Stimulated activated CD4-positive, alpha-beta T cell treated with anti-CD3 and anti-CD28 coated beads, Interleukin-2, amount 100 ng/mL, for 48 hours (primary cell): Measurements from ENCODE around the gene SMAD7.
A peak's percentile ranks its signal among the peaks of the same experiment; 100 is the strongest.

Experiments
- DNase-seq, 2 donors: peaks; one replicate each; pipeline ENCODE4 v3.0.0-alpha.2; 2020

The SMAD7 gene

DNA sequence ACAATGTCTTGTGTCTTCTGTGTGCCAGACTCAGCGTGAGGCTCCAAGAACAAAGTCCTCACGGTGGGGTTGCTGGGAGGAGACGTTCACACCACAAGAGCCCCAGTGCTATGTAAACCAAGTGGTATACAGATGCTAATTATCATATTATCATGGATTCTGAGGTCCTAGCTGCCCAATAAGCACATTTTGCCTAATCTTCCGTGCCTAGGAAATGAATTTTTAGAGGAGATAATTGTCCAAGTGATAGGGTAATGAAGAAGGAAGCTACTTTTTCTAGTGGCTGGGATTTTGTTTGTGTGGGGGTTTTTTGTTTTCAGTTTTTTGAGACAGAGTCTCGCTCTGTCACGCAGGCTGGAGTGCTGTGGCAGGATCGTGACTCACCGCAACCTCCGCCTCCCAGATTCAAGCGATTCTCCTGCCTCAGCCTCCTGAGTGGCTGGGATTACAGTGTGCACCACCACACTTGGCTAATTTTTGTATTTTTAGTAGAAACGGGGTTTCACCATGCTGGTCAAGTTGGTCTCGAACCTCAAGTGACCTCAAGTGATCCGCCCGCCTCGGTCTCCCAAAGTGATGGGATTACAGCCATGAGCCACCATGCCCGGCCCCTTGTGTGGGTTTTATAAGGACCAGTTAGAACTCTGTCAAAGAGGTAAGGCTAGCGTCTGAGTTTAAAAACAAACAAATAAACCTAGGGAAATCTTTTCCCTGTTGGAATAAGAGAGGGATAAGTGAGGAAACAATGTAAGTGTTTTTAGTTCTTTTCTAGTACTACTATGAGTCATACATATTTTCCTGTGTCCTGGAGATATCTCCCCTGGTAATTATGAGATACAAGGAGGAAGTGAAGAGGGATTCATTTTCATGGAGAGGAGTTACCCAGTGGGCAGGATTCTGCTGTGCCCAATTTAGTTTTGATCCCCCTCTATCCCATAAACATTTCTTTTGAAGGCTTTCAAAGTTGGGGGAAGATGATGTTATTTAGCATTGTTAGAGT is 9.5 kb upstream of the SMAD7 start:
- no peak for DNase-seq

DNA sequence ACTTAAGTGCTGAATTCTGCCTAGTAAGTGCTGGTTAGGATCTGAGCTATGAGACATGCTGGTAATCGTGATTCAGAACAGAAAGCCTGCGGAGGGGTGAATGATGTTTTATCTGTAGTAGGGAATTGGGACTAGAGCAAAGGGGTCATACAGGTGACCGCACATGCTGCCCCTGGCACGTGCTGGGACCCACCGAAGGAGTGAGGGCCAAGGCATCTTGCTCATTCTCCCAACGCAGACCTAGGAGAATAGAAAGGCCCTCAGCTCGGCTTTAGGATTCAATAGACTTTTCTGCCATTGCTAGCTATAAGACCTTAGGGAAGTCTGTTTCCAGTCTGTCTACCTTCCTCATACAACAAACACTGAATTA is 8.8 kb upstream of the SMAD7 start:
- no peak for DNase-seq

DNA sequence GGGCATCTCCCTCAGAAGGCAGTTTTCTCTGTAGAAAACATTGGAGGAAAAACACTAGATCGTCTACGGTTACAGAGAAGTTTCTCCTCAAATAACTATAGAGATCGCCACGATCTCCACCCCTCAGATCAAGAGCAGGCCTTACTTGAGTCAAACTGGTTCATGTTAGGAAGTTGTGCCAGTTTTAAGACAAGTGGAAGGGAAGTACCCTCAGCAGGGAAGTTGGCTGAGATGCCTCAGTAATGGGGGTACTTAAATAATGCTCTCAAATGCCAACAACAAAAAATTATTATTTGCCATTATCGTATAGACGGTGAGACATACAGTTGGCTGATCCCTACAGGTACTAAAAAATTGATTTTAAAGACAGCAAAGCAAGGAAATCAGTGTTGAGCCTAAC is 8.2 kb upstream of the SMAD7 start:
- DNase-seq: no peak

DNA sequence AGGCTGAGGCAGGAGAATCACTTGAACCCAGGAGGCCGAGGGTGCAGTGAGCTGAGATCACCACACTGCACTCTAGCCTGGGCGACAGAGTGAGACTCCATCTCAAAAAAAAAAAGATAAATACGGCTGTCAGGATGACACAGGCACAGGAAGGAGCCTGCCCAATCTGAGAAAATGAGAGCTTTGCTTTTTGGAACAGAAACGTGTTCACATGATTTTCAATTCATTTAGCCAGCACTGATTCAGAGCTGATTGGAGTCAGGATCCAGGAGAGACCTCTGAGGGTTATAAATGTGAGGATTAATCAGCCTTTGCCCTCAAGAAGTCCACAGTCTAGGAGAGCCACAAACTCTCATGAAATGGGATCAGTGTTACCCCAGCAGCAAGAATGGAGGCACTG is 6.9 kb upstream of the SMAD7 start:
- no peak for DNase-seq

DNA sequence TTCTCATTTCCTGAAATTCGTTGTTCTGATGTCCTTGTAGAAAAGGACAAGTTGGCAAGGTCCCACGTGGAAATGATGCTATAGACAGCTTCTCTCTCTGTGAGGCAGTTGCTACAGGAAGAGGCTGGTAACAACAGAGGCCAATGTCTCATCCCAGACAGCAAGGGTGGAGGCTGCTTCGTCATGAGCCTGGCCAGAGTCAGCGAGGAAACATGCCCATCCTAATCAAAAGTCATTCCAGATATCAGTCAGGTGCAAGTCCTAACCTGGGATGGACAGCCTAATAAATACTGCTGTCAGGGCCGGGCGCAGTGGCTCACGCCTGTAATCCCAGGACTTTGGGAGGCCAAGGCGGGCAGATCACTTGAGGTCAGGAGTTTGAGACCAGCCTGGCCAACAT is 6.4 kb upstream of the SMAD7 start:
- no peak for DNase-seq

DNA sequence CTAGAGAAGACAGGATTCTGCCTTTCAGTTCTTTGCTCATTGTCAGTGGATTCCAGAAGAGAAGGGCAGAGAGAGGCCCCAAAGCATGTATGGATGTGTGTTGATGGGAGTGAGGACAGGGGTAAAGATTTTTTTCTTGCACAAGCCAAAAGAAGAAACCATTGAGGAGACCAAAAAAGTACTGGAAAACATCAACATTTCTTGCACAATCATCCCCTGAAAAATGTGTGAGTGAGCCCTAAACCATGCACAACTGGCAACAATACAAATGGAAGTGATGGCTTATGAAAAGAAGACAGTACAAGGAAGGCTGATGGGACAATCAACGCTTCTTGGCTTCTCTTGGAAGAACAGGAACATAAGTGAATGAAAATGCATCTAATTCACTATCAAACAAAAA is 5.6 kb upstream of the SMAD7 start:
- DNase-seq: no peak

DNA sequence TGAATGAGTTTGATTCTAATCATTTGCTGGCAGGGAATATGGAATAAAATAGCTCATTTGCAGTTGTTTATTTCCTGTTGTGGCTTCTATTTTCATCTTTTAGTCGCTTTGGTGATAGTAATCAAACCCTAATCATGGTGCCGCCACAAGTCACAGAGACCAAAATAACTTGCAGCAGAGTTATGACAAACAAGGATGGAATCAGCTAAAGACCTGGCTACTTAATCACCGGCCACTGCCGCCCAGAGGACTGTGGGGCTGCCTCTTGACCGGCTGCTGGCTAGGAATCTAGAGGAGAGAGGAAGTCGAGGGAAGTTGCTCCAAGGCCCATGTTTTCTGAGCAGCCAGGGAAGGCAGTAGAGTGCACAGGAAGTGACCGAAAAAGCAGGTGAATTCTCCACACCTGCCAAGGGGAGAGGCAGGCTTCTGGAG is 5.1 kb upstream of the SMAD7 start:
- DNase-seq: no peak

DNA sequence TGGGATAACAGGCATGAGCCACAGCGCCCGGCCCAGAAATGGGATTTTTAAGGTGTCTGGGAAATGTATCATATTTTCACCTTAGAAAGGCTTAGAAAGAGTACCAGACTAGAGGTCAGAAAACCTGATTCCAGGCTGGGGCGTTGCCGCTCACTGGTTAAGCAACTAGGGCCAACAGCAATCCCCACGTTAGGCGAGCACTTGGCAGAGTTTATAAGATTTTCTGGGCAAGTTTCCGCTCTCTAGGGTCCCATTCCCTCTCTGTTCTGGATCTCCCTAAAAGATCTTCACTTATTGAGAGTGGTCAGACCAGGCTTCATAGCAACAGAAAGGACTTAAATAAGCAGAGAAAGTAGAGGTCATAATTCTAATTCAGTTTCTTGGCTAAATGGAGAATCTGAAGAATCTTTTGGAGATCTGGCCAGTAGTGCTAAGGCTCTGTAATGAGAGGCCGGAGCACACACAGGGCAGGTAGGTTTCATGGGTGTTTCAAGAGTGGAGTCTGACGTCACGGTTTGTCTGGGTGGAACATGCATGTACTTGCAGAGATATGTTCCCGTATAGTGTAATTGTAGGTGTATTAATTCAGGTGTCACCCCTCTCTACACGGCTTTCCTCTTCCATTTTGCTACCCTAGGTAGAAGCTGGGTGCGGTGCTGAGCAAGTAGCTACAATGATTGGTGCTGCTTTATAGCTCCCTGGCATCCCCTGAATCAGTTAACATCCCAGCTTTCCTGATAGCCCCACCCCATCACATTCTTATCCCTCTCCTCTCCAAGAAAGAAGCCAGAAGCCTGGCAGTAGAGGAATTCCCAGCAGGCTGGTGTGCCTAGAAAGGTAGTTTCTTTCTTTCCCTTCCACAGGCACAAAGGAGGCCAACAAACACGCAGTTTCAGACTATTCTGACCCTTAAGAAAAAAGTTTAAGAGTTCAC is 4.4 kb upstream of the SMAD7 start:
- no peak for DNase-seq

DNA sequence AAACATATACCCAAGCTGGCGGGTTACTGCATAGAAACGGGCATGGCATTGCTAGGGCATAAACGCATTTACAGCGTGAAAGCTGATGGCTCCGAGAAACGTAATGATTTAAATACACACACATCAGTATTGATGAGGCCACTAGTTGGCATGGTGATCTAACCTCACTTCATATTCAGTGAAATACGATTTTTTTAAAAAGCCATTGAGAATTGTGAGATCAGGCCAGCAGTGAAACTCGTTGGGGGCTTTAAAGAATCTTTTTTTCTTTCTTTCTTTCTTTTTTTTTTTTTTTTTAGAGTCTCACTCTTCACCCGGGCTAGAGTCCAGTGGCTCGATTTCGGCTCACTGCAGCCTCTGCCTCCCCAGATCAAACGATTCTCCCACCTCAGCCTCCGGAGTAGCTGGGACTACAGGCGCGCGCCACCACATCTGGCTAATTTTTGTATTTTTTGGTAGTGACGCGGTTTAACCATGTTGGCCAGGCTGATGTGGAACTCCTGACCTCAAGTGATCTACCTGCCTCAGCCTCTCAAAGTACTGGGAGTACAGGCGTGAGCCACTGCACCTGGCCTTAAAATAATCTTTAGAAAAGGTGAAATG is 2.4 kb upstream of the SMAD7 start:
- no peak for DNase-seq

DNA sequence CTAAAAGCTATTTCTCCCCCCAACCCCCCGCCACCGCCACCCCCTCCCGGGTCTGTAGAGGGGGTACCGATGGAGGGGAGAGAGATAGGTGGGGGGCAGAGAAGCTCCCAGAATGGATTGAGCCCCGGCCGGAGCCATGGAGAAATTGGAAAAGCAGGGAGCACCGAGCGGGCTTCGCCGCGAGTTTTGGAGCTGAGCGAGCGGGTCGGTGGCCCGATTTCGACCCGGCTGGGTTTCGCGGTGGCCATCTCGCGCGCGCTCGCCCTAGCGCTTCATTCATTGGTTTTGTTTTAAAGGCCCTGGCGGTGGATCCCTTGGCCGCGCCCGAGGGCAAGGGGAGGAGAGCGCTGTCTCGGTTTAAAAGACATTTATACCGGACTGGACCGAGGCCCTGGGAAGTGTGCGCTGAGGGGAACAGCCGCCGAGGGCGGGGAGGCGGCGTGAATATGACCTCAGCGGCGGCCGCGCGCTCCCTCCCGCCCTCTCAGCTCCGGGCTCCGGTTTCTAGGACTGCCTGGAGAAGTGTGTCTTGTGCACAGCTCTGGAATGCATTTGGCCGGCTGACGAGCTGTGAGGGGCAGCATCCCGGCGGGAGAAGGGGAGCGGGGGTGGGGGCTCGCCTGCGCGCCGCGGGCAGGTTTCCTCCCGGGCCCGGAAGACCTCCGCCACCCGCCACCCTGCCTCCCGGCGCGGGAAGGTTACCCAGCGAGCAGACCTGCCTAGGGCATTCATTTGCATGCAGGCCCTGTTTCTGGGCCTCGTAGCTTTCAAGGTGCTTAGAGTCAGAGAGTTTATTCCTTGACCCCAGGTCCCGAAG is 1.7 kb upstream of the SMAD7 start:
- DNase-seq: peak; percentile 47 to 53

DNA sequence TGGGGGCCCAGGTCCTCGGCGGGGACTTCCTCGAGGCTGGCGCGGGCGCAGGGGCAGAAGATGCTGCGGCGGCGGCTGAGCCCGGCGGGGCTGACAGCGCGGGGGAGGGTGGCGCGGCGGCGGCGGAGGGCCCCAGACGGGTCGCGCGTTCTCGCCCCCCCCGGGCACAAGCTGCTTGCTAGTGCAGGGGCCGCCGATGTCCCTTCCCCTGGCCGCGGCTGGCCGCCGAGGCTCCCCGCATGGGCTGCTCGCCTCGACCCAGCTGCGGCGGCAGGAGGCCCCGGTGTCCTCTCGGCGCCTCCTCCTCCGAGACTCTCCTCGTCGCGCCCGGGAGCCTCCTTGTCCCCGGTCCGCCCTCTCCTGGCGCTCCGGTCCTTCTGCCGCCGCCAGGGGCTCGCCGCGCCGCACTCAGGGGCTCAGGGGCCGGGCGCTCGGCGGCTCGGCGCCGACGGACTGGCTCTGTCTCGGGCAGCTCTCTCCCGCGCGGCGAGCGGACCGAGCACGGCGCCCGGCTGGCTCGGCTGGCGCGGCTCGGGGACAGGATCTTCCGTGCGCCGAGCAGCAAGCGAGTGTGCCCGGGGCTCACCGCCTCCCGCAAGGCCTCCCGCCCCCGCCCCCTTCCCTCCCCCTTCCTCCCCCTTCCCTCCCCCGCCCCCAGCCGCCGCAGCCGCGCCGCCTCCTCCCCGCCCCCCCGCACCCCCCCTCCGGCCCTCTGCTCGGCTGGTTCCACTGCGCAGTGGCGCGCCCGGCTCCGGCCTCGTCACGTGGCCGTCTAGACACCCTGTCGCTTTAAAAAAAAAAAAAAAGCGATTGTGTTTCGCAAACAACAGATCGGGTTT is 902 bp upstream of the SMAD7 start:
- DNase-seq: peak; percentile 42 to 58

DNA sequence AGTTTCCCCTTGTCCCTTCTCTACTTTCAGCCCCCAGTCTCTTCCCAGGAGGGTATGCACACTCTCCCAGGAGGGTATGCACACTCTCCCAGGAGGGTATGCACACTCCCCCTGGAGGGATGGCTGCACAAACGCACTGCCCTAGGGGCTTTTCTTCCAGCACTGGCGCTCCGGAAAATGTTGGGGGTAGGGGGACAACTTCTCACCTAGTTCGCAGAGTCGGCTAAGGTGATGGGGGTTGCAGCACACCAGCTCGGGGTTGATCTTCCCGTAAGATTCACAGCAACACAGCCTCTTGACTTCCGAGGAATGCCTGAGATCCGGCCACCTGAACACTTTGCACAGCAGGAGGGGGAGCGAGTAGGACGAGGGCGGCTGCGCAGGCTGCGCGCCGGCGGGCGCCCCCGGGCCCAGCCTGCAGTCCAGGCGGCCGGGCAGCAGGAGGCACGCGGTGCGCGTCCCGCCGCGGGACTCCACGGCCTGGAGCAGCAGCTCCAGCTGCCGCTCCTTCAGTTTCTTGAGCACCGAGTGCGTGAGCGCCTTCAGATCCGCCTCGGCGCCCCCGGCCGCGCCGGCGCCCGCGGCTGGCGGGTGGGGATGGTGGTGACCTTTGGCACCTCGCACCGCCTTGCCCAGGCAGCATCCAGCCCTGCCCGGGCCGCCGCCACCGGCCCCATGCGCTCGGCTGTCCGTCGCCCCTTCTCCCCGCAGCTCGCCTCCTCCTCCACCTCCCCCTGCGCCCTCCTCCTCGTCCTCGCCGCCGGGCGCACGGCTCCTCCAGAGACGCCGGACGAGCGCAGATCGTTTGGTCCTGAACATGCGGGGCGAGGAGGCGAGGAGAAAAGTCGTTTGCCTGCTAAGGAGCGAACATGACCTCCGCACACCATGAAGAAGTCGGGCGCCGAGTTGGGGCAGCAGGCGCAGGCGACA is 894 bp downstream of the SMAD7 start:
- DNase-seq: no peak

DNA sequence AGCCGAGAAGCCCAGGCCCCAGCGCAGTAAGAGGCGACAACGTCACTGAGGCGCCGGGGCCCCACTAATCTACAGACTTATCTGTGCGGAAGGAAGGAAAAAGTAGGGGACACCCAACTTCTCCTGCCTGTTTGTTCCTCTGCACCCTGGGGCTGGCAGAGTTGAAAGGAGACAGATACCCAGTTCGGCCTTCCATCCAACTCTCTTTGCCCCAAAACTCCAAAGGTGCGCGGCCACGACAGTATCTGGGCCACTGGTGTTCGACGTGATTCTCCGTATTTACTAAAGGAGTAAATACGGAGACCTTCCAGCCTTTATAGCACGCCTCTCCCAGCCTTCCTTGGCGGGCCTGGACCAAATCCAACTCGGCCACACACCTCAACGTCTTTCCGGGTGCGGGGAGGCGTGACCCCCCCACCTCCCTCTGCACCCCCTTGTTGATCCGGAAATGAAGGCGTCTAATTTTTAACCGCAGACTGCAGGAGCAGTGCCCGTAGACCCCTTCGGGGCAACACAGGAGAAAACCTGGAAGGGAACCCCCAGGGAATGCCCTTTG is 1.6 kb downstream of the SMAD7 start:
- peak in 1 of 2 donors; percentile 19 for DNase-seq

DNA sequence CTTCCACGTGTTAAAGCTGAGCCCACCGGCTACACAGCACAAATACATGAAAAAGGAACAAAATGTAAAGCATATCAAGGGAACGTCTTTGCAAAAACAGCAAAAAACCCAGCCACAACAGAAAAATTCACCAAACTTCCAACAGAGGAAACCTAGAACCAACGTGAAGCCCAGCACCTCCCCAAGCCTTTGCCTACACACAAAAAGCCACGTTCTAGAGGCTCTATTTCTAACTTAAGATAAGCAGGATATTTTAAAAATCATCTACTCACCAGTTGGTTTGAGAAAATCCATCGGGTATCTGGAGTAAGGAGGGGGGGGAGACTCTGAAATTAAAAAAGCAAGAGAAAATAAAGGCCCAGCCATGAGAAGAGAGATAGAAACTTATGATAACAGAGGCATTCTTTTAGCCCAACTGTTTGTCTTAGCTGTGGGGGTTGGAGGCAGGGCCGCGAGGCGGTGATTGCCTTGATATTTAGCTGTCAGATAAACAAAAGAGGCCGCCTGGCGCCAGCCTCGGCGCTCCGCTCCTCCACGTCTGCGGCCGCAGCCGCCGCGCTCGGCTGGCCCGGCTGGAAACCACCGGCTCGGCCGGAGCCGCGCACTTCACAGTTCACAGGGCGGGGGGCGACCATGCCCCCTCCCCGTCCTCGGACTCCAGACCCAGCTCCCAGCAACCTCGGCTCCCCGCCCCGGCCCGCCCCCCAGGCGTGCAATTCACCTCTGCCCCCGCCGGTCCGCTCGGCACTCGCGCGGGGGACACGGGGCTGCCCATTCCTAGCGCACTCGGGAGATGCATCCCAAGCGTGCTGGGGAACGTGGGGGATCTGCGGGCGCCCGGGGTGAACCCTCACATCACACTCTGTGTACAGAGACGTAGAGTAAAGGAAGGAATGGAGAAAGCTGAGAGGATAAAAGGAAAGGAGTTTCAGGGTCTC is 2.4 kb downstream of the SMAD7 start:
- peak in 1 of 2 donors; percentile 19 for DNase-seq

DNA sequence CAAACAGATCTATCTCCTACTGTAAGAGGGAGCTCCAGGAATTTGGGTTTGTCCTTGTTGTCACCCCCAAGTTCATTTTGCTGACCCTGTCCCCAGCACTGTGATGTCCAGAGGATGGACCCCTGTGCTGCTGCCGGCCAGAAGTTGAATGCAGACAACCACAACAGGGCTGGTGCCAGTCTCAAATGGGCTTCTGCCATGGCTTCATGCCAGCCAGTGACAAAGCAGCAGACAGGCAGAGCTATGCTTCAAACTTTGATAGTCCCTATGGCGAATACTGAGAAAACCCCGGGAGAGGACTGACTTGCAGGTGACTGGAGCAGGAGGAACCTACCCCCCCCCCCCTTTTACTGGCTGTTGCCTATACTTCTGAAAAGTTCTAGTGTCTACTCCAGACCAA is 3.2 kb downstream of the SMAD7 start:
- DNase-seq: no peak

DNA sequence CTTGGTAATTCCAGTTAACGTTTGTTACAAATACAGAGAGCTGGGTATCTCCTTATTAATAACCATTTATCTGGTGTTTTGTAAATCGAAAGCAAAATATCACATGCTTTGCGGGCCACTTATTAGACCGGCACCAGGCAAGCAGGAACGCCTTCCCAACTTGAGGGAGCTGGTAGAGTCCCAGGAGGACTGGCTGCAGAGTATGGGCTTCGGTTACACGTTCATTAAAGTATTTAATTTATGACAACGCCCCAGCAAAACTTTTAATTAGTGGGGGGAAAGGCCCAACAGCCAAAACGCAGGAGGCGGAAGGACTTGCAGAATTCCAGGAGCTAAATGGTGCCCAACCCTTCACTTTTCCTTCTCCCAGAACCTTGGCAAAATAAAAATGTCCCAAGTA is 3.7 kb downstream of the SMAD7 start:
- DNase-seq: no peak

DNA sequence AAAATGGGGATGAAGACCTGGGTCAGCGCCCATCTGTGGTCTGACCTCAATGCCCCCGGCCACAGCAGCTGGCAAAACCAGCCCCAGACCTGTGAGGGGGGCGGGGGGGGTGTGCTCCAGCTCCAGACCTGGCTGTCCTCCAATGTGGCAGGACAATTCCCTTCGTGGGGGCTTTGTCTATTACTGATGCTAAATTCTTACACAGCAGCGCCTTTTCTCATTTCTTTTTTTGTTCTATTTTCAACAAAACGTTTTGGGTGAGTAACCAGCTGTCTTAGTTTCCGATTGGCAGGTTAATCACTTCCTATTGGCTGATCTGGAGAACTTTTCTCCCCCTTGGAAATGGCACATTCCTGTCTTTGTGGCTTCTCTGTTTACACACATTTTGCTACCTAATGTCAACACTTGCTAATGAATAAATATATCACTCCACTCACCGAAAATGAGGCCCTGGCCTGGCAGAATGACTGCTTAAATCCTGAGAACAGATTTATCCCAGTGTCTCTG is 4.4 kb downstream of the SMAD7 start:
- DNase-seq: no peak

DNA sequence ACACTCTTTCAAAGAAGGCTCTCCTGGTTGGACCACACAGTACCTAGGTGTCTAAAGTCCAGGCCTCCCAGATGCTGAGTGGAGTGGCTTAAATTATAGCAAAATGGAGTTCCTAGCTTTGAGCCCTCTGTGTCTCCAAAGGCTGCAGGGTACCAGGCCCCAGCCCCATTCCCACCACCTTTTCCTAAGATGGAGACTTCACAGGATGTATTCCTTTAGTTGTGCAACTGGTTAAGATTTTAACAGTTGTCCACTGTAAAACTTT is 4.9 kb downstream of the SMAD7 start:
- DNase-seq: no peak

DNA sequence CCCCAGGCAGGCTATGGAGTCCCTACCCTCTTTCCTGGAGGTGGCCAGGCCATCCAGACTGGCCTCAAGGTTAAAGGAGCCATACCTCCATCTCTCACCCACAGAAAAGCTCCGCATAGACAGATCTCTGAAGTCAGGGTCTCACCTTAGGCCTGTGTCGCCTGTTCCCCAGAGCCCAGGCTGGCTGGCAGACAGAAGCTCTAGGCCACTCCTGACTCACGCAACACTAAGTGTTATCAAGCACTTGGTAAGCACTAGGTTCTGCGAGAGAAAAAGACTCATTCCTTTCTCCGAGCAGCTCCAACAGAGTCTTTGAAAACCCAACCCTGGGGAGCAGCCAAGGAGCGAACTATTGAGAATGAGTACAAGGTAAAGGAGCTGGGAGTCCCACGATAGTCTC is 6.1 kb downstream of the SMAD7 start:
- no peak for DNase-seq
